HUES64 (cell line): Measurements from ENCODE around the gene NOSTRIN.
"Not testable (repeated sequence)": the region's sequence is repeated elsewhere in the genome, so short reads cannot be mapped to it uniquely, and the experiment has no call there.

Experiments
- H3K27ac ChIP-seq: 2 replicates; pipeline ENCODE4 v1.7.0; 2013; ENCODE audit warnings: low read depth, low read length, inconsistent platforms
- H3K27me3 ChIP-seq: 2 replicates; pipeline ENCODE4 v1.6.1; 2013; ENCODE audit warnings: mild to moderate bottlenecking, low read length; ENCODE audit not compliant: insufficient read depth
- H3K36me3 ChIP-seq: 2 replicates; pipeline ENCODE4 v1.6.1; 2013; ENCODE audit warnings: mild to moderate bottlenecking, low read length; ENCODE audit not compliant: insufficient read depth
- H3K4me1 ChIP-seq: 2 replicates; pipeline ENCODE4 v1.6.1; 2013; ENCODE audit warnings: mild to moderate bottlenecking, low read length, moderate library complexity; ENCODE audit not compliant: insufficient read depth
- H3K4me3 ChIP-seq: 2 replicates; pipeline ENCODE4 v1.5.1; 2013; ENCODE audit warnings: mild to moderate bottlenecking, low read length, moderate library complexity
- H3K9ac ChIP-seq: 2 replicates; pipeline ENCODE4 v1.6.1; 2013; ENCODE audit warnings: mild to moderate bottlenecking, low read depth, low read length
- H3K9me3 ChIP-seq: 2 replicates; pipeline ENCODE4 v1.6.1; 2013; ENCODE audit warnings: low read depth, low read length; ENCODE audit not compliant: insufficient read depth
- WGBS: fragments of 150-250, 120-280 bp; methylation state at CpG from one replicate; pipeline ENCODE4 v1.1.7; 2013; ENCODE audit warnings: missing lambda C conversion rate; 5-methylcytosine and 5-hydroxymethylcytosine counted together

The NOSTRIN gene

DNA sequence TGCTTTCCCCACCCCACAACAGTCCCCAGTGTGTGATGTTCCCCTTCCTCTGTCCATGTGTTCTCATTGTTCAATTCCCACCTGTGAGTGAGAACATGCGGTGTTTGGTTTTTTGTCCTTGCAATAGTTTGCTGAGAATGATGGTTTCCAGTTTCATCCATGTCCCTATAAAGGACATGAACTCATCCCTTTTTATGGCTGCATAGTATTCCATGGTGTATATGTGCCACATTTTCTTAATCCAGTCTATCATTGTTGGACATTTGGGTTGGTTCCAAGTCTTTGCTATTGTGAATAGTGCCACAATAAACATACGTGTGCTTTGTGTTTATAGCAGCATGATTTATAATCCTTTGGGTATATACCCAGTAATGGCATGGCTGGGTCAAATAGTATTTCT is 11.3 kb upstream of the NOSTRIN start:
- H3K27ac ChIP-seq, H3K4me1 ChIP-seq, H3K9me3 ChIP-seq, H3K36me3 ChIP-seq, H3K4me3 ChIP-seq, H3K9ac ChIP-seq, H3K27me3 ChIP-seq: not testable (repeated sequence)
- WGBS = 100% methylated on average over 1 of the region's 2 CpGs

DNA sequence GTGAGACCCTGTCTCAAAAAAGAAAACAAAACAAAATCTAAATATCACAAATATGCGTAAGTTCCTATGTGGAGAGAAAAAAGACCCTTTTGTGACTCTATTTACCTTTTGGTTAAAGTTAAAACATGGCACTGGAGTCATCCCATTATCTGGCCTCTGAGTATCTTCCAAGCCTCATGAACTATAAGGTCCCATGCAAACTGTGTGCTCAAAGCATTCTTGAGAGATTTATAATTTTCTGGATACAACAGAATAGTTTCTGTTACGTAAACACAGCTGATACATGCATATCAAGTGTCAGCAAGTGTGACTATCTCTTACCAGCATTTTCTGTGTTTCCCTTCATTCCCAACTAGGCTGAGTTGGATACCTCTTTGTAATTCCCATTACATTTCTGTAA is 8.8 kb upstream of the NOSTRIN start:
- H3K36me3 ChIP-seq = no peaks in the 10 kb centered on the region
- WGBS = 82% methylated on average over 2 of the region's 2 CpGs
- H3K9me3 ChIP-seq = no peaks in the 10 kb centered on the region
- H3K4me1 ChIP-seq = peaks cover 5% of the 10 kb centered on the region
- no peak overlapping the region for H3K4me3 ChIP-seq
- H3K9ac ChIP-seq = no peak overlapping the region
- no peaks in the 10 kb centered on the region for H3K27me3 ChIP-seq
- H3K27ac ChIP-seq = no peak overlapping the region

DNA sequence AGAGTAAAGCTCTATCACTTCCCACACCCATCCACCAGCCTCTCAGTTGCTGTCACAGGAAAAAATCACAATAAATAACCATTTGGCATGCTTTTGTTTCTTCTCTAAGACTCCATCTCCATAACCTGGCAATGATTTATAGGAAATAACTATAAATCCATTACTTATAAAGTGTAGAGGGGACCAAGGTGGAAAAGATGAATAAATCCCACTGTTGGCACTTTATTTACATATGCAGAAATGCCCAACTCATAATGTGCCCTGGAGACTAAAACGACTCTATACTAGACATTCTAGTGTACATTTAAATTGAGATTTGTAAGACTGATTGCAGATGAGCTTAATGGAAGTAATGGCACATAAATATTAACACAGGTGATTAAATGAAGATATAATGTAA is 7.5 kb upstream of the NOSTRIN start:
- Histone ChIP-seq H3K27me3 (no peaks in the 10 kb centered on the region), H3K9ac (no peak overlapping the region), H3K27ac (no peak overlapping the region), H3K36me3 (no peaks in the 10 kb centered on the region), H3K9me3 (no peaks in the 10 kb centered on the region), H3K4me3 (no peak overlapping the region), H3K4me1 (peaks cover 16% of the 10 kb centered on the region)
- no CpG with 5 or more reads among the region's 1 CpG for WGBS

- peaks cover 16% of the 10 kb centered on the region for H3K4me1 ChIP-seq
- no peaks in the 10 kb centered on the region for H3K36me3 ChIP-seq
- H3K27me3 ChIP-seq = no peaks in the 10 kb centered on the region
- no peak overlapping the region for H3K9ac ChIP-seq
- H3K4me3 ChIP-seq = no peak overlapping the region
- H3K27ac ChIP-seq = no peak overlapping the region
- H3K9me3 ChIP-seq = no peaks in the 10 kb centered on the region
- 93% methylated on average over 9 of the region's 9 CpGs for WGBS
These were observed 6.3 kb upstream of the NOSTRIN start for GRCh38 chr2:168796090-168796577.

GRCh38 chr2:168796583-168797285 is 5.7 kb upstream of the NOSTRIN start:
- Histone ChIP-seq H3K4me3 (no peak overlapping the region), H3K9ac (no peak overlapping the region), H3K27ac (no peak overlapping the region), H3K27me3 (no peaks in the 10 kb centered on the region), H3K36me3 (no peaks in the 10 kb centered on the region), H3K9me3 (no peaks in the 10 kb centered on the region), H3K4me1 (peaks cover 18% of the 10 kb centered on the region)
- WGBS = 93% methylated on average over 7 of the region's 8 CpGs

DNA sequence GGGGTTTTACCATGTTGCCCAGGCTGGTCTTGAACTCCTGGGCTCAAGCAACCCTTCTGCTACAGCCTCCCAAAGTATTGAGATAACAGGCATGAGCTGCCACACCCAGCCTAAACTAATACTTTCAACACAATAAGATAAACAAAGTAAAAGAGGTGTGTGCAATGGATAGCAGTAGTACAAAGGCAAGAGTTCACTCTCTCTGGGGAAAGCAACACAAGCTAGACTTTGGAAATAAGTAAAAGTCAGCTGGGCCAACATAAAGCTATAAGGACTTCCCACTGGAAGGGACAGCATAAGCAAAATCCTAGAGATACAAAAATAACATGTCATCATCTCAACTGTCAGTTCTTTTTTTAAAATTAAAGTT is 5.2 kb upstream of the NOSTRIN start:
- H3K4me1 ChIP-seq = peaks cover 24% of the 10 kb centered on the region
- no peaks in the 10 kb centered on the region for H3K36me3 ChIP-seq
- H3K27me3 ChIP-seq = no peaks in the 10 kb centered on the region
- no peak overlapping the region for H3K9ac ChIP-seq
- no peaks in the 10 kb centered on the region for H3K9me3 ChIP-seq
- H3K27ac ChIP-seq = no peak overlapping the region
- no peak overlapping the region for H3K4me3 ChIP-seq

DNA sequence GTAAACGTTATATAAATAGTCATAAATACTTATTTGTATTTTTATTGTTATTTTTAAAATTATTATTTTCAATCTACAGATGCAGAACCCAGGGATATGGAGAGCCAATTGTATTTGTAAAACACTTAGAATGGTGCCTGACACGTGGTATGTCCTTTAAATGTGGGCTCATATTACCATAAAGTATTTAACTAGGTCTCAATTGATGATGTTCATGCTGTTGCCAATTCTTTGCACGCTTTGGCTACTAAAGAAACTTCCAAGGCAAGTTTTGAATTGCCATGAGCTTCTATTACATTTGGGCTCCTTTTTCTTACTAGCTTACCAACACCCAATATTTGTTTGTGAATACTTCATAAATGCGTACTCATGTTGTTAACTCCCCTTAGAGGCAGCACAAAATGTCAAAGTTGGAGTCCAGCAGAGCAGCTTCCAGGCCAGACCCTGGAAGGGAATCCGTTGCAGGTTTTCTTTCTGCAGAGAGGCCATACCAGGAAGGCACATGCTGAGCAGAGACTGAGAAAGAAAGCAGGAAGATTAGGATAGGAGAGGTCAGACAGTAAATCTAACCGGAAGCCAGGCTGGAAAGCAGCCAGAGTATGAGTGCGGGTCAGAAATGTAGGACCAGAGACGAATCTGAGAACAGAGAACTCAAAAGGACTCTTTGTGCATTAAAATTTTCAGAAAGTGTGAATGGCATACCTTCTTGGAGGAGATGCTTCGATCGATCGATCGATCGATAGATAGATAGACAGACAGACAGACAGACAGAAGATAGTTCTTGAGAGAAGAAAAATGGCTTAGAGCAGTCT is 4.2 kb upstream of the NOSTRIN start:
- no peaks in the 10 kb centered on the region for H3K9me3 ChIP-seq
- H3K4me3 ChIP-seq = no peak overlapping the region
- H3K27me3 ChIP-seq = no peaks in the 10 kb centered on the region
- H3K9ac ChIP-seq = no peak overlapping the region
- H3K4me1 ChIP-seq = peaks cover 27% of the 10 kb centered on the region
- H3K27ac ChIP-seq = no peak overlapping the region
- no peaks in the 10 kb centered on the region for H3K36me3 ChIP-seq
- WGBS = 66% methylated on average over 12 of the region's 13 CpGs

GRCh38 chr2:168798888-168799410 is 3.5 kb upstream of the NOSTRIN start:
- Histone ChIP-seq H3K36me3 (no peaks in the 10 kb centered on the region), H3K27ac (no peak overlapping the region), H3K4me3 (no peak overlapping the region), H3K9ac (no peak overlapping the region), H3K27me3 (no peaks in the 10 kb centered on the region), H3K9me3 (no peaks in the 10 kb centered on the region), H3K4me1 (peaks cover 27% of the 10 kb centered on the region)
- WGBS = 52% methylated on average over 1 of the region's 1 CpG

- Histone ChIP-seq H3K4me3 (no peak overlapping the region), H3K4me1 (peaks cover 27% of the 10 kb centered on the region), H3K9me3 (no peaks in the 10 kb centered on the region), H3K9ac (no peak overlapping the region), H3K27me3 (no peaks in the 10 kb centered on the region), H3K36me3 (no peaks in the 10 kb centered on the region), H3K27ac (no peak overlapping the region)
- WGBS = 48% methylated on average over 2 of the region's 2 CpGs
These were observed 966 bp upstream of the NOSTRIN start for GRCh38 chr2:168801471-168801870.

DNA sequence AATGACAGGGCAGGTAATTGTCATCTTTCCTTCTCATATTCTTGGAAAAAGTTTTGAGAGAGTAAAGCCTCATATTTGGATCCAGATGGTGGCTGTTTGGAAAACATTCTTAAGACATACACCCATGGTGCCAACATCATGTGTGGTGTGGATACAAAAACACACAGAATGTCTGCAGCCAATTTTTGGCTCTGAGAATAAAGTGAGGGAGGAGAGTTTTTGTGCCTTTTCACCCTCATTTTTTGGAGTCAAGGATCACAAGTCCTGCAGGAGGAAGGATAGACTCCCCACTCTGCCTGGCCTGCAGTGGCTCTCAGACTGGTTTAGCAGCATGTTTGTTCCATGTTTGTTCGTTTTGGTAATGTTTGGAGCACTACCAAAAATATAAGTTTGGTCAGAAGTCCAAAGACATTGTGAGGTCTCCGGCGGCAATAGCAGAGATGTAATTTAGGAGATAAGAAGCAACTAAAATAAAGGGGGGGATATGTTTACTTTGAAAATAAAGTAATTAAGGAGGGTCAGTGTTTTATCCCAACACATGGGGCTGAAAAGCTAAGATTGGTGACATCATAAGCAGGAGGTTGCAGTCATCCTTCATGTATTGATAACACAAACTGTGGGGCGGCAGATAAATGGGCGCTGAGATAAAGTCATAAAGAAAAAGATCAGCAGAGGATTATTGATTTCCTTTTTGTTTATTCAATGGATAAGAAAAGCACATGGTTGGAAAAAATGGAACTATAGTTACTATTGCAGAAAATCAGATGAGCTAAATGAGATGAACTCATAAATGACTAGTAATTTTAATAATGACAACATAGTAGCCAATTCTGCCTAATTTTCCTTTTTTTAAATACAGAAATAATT is 655 bp downstream of the NOSTRIN start:
- WGBS = 90% methylated on average over 5 of the region's 5 CpGs
- no peak overlapping the region for H3K9ac ChIP-seq
- no peak overlapping the region for H3K27ac ChIP-seq
- no peaks in the 10 kb centered on the region for H3K36me3 ChIP-seq
- H3K27me3 ChIP-seq = no peaks in the 10 kb centered on the region
- H3K4me1 ChIP-seq = peaks cover 26% of the 10 kb centered on the region
- no peaks in the 10 kb centered on the region for H3K9me3 ChIP-seq
- no peak overlapping the region for H3K4me3 ChIP-seq

DNA sequence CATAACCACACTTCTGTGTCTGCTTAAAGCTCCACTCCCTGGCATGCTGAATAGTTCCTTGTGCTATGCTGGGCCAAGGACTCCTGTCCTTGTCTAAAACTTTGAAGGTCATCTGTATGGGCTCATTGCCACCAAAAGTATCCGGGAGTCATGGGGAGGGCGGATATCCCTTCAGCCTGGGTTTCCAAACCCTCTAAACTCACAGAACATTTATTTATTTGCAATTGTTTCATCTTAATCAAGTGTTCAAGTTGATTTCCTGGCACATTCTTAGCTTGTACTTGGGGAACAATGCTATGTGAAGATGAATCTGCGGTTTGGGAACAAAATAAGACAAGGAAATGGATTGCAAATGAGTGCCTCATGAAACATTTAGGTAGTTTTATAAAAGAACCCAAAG is 1.8 kb downstream of the NOSTRIN start:
- WGBS = 91% methylated on average over 3 of the region's 3 CpGs
- Histone ChIP-seq H3K27me3 (no peaks in the 10 kb centered on the region), H3K4me1 (peaks cover 18% of the 10 kb centered on the region), H3K9ac (no peak overlapping the region), H3K9me3 (no peaks in the 10 kb centered on the region), H3K4me3 (no peak overlapping the region), H3K36me3 (no peaks in the 10 kb centered on the region), H3K27ac (no peak overlapping the region)
